Breast epithelium (tissue), 4 donors: ENCODE measurements around the gene LRRFIP2. TPM values are rescaled to one million over a fixed set of nuclear protein-coding genes. Genes with fewer than 3 reads are reported as not detected.

Experiments
- DNase-seq, 2 donors: peaks; one replicate each; pipeline ENCODE4 v3.0.0-alpha.2; 2019; ENCODE audit warnings: low spot score in 2 of 2
- H3K27ac ChIP-seq, 2 donors: fragments of 200-600 bp; sonication (generic) in 1 of 2; one replicate each; pipeline ENCODE4 v1.5.1; 2016 to 2019; ENCODE audit warnings: mild to moderate bottlenecking in 1 of 2
- H3K27me3 ChIP-seq, 2 donors: fragments of 200-600 bp; sonication (generic) in 1 of 2; one replicate each; pipeline versions ENCODE4 v1.5.1 to v1.6.0; 2017 to 2019; ENCODE audit warnings: control low read depth in 1 of 2, mild to moderate bottlenecking in 1 of 2
- H3K36me3 ChIP-seq: fragments of 200-600 bp; one replicate; pipeline ENCODE4 v1.5.1; 2019
- H3K4me1 ChIP-seq, 2 donors: fragments of 200-600 bp; sonication (generic); one replicate each; pipeline ENCODE4 v1.5.1; 2016 to 2019; ENCODE audit warnings: control low read depth in 1 of 2
- H3K4me3 ChIP-seq, 3 donors: fragments of 200-600 bp; sonication (generic); 1 replicate in 2 of 3; 2 replicates in 1 of 3; pipeline ENCODE4 v1.5.1; 2016 to 2019; ENCODE audit warnings: mild to moderate bottlenecking in 3 of 3, moderate library complexity in 2 of 3
- H3K9me3 ChIP-seq, 2 donors: fragments of 200-600 bp; sonication (generic) in 1 of 2; one replicate each; pipeline ENCODE4 v1.5.1; 2016 to 2019; ENCODE audit warnings: control low read depth in 1 of 2
- CTCF ChIP-seq, 3 donors: fragments of 450-650 bp; IDR thresholded peaks; one replicate each; pipeline ENCODE4 v1.5.1; 2016 to 2017; ENCODE audit warnings: antibody characterized with exemption in 3 of 3, mild to moderate bottlenecking in 3 of 3, moderate library complexity in 3 of 3
- POLR2A ChIP-seq: fragments of 450-650 bp; IDR thresholded peaks from one replicate; pipeline ENCODE4 v1.6.1; 2016; ENCODE audit warnings: antibody characterized with exemption, mild to moderate bottlenecking, moderate library complexity
- POLR2AphosphoS5 ChIP-seq, 3 donors: sonication (generic); formaldehyde crosslinking; IDR thresholded peaks; one replicate each; pipeline ENCODE4 v1.6.1; 2017; ENCODE audit warnings: antibody characterized with exemption in 3 of 3
- intact Hi-C: fragments of 100-400 bp; cut with DNase I; formaldehyde crosslinking; loops from one replicate; pipeline ENCODE4 v1.15.1; 2023; ENCODE audit warnings: low total_unique reads
- total RNA-seq, 3 donors: library from RNA; depleted of rRNA; stranded (reverse); fragments of >200 nt; gene quantifications; one replicate each; pipeline ENCODE4 v1.1.0, GENCODE V29; 2016

LRRFIP2 gene
- total RNA-seq, 3 donors from 2014 or later, result 50.2 to 65.9 (median 65.9) TPM

- no peak for DNase-seq
- Histone ChIP-seq H3K4me1 (no peaks in the 10 kb centered on the region), H3K9me3 (no peaks in the 10 kb centered on the region), H3K27me3 (no peaks in the 10 kb centered on the region), H3K36me3 (peaks cover 20% of the 10 kb centered on the region), H3K4me3 (no peak overlapping the region), H3K27ac (no peak overlapping the region)
- no peak for TF ChIP-seq POLR2A
- TF ChIP-seq CTCF (IDR thresholded peaks at IDR 0.05), result no peak
- TF ChIP-seq POLR2AphosphoS5 (IDR thresholded peaks at IDR 0.05), result no peak
- intact Hi-C loops, result no loop called here
Observed at GRCh38 chr3:37016903-37017302, 157.5 kb downstream of the LRRFIP2 start.

GRCh38 chr3:37015642-37016041 is 158.7 kb downstream of the LRRFIP2 start:
- H3K27ac ChIP-seq, result no peak overlapping the region
- TF ChIP-seq CTCF (IDR thresholded peaks at IDR 0.05), result no peak
- TF ChIP-seq POLR2A, result no peak
- TF ChIP-seq POLR2AphosphoS5 (IDR thresholded peaks at IDR 0.05), result no peak
- H3K27me3 ChIP-seq, result no peaks in the 10 kb centered on the region
- H3K36me3 ChIP-seq, result peaks cover 12% of the 10 kb centered on the region
- H3K4me1 ChIP-seq, result no peaks in the 10 kb centered on the region
- intact Hi-C loops, result no loop called here
- H3K9me3 ChIP-seq, result no peaks in the 10 kb centered on the region
- DNase-seq, result no peak
- no peak overlapping the region for H3K4me3 ChIP-seq

- H3K4me3 ChIP-seq, result no peak overlapping the region
- H3K36me3 ChIP-seq, result peaks cover 8% of the 10 kb centered on the region
- no peak for TF ChIP-seq POLR2A
- TF ChIP-seq CTCF (IDR thresholded peaks at IDR 0.05), result no peak
- no peak for TF ChIP-seq POLR2AphosphoS5 (IDR thresholded peaks at IDR 0.05)
- H3K27me3 ChIP-seq, result no peaks in the 10 kb centered on the region
- H3K9me3 ChIP-seq, result no peaks in the 10 kb centered on the region
- intact Hi-C loops, result no loop called here
- no peak overlapping the region for H3K27ac ChIP-seq
- H3K4me1 ChIP-seq, result no peaks in the 10 kb centered on the region
- no peak for DNase-seq
Observed at GRCh38 chr3:37014620-37015019, 159.8 kb downstream of the LRRFIP2 start.

Other genes starting within 250 kb of the LRRFIP2 start
- 10 to 100 TPM; 13.6 to 16.6 (median 13.8) TPM for gene TRANK1, start 229.5 kb downstream of the LRRFIP2 start, total RNA-seq
- gene EPM2AIP1, start 181.5 kb downstream of the LRRFIP2 start, total RNA-seq, result 10 to 100 TPM; 13.8 to 25.5 (median 14.1) TPM
- 10 to 100 TPM; 31.2 to 54.4 (median 48.4) TPM for gene MLH1, start 181.1 kb downstream of the LRRFIP2 start, total RNA-seq
- 100 to 1,000 TPM; 102 to 120 (median 119) TPM for gene GOLGA4, start 68.7 kb upstream of the LRRFIP2 start, total RNA-seq